H1 (cell line): ENCODE measurements around the gene RNPS1. TPM values are rescaled to one million over a fixed set of nuclear protein-coding genes. Genes with fewer than 3 reads are reported as not detected.

Experiments used
- CHD7 ChIP-seq: fragments of 300-600 bp; sonication (generic); IDR thresholded peaks from 2 replicates; pipeline ENCODE4 v1.7.1; 2012; ENCODE audit warnings: low read length, moderate library complexity, mild to moderate bottlenecking, inconsistent platforms; ENCODE audit not compliant: insufficient replicate concordance
- RNF2 ChIP-seq: fragments of 200-900, 300-1000 bp; sonication (generic); IDR thresholded peaks from 2 replicates; pipeline ENCODE4 v1.7.1; 2016; ENCODE audit warnings: borderline replicate concordance, low read depth, mild to moderate bottlenecking, antibody characterized with exemption, low read length; ENCODE audit not compliant: poor library complexity, severe bottlenecking; ENCODE audit errors: missing control alignments
- SIRT6 ChIP-seq: IDR thresholded peaks from one replicate; pipeline ENCODE4 v1.7.1; 2012; ENCODE audit warnings: low read length, inconsistent platforms
- SP1 ChIP-seq: IDR thresholded peaks from 2 replicates; pipeline ENCODE4 v1.6.1; 2011; ENCODE audit warnings: low read depth, low read length
- TAF1 ChIP-seq: IDR thresholded peaks from 2 replicates; pipeline ENCODE4 v1.6.1; 2011; ENCODE audit warnings: mild to moderate bottlenecking, low read depth, low read length
- polyA plus RNA-seq, 7 experiments: library from polyadenylated mRNA; depleted of rRNA in 3 of 7; stranded (reverse) in 5 of 7; unstranded in 2 of 7; fragments of >200 nt in 5 of 7; fragments of 200-250 nt in 2 of 7; gene quantifications; 1 replicate in 5 of 7; 2 replicates in 1 of 7; 4 replicates in 1 of 7; pipeline versions ENCODE4 v1.2.1 to v1.2.3, GENCODE V29; 2011 to 2013; ENCODE audit warnings: missing spikeins in 2 of 7, mixed read lengths in 2 of 7
- total RNA-seq: library from RNA; stranded (reverse); fragmentation: NEBNext Ultra II Directional; extraction: Animal tissue kit (Norgen Biotek cat#: 25700); gene quantifications from 2 replicates; pipeline ENCODE4 v1.2.1, GENCODE V29; 2021

Gene RNPS1
- total and polyA plus RNA-seq, 2 of the 8 experiments (the other 6 are each of a cell fraction or from before 2014, with no cell fraction given): 330 to 350 TPM

- no peak for TF ChIP-seq RNF2
- no peak for TF ChIP-seq SIRT6
- no peak for TF ChIP-seq CHD7
- TF ChIP-seq TAF1: no peak
- TF ChIP-seq SP1: no peak
- TF ChIP-seq, all 59 proteins: peak for 0
These were observed 21.5 kb downstream of the RNPS1 start (continued) for GRCh38 chr16:2246301-2246885.
